Thoracic aorta (tissue), 2 donors: ENCODE results near the gene PBX3. TPM values are rescaled to one million over a fixed set of nuclear protein-coding genes. Genes with fewer than 3 reads are reported as not detected.

Source experiments
- ATAC-seq: fragments of 150-250 bp; one replicate; pipeline ENCODE4 v1.8.0; 2017; ENCODE audit warnings: low read depth; ENCODE audit not compliant: insufficient number of reproducible peaks, low FRiP score
- DNase-seq: peaks from one replicate; pipeline ENCODE4 v3.0.0-alpha.2; 2020; ENCODE audit warnings: low spot score
- H3K27ac ChIP-seq, 2 donors: fragments of 200-600 bp; sonication (generic); 1 replicate in 1 of 2; 2 replicates in 1 of 2; pipeline ENCODE4 v1.5.1; 2016; ENCODE audit warnings: mild to moderate bottlenecking in 2 of 2, moderate library complexity in 2 of 2
- H3K27me3 ChIP-seq: fragments of 200-600 bp; sonication (generic); replicated peaks from 2 replicates; pipeline ENCODE4 v1.6.0; 2016; ENCODE audit warnings: mild to moderate bottlenecking; ENCODE audit not compliant: insufficient read depth
- H3K36me3 ChIP-seq: fragments of 200-600 bp; sonication (generic); one replicate; pipeline ENCODE4 v1.5.1; 2016
- H3K4me1 ChIP-seq, 2 donors: fragments of 200-600 bp; sonication (generic); 1 replicate in 1 of 2; 2 replicates in 1 of 2; pipeline versions ENCODE4 v1.5.1 to v1.6.0; 2016; ENCODE audit warnings: low read depth in 2 of 2, mild to moderate bottlenecking in 1 of 2; ENCODE audit not compliant: control insufficient read depth in 1 of 2
- H3K4me3 ChIP-seq: fragments of 200-600 bp; sonication (generic); 2 replicates; pipeline ENCODE4 v1.5.1; 2016; ENCODE audit warnings: mild to moderate bottlenecking
- H3K9me3 ChIP-seq: fragments of 200-600 bp; sonication (generic); 2 replicates; pipeline ENCODE4 v1.5.1; 2016
- total RNA-seq, 2 donors: library from RNA; depleted of rRNA; stranded (reverse); fragments of >200 nt; gene quantifications; one replicate each; pipeline versions ENCODE4 v1.1.0 to v1.2.3, GENCODE V29; 2016
- TF ChIP-seq, protein P1 (sequence below): fragments of 200-600 bp; sonication (generic); IDR thresholded peaks from one replicate; pipeline ENCODE4 v1.5.1; 2019; ENCODE audit warnings: antibody characterized with exemption

PBX3 gene
- total RNA-seq, 2 donors from 2014 or later: 23.9 to 34.8 TPM

DNA sequence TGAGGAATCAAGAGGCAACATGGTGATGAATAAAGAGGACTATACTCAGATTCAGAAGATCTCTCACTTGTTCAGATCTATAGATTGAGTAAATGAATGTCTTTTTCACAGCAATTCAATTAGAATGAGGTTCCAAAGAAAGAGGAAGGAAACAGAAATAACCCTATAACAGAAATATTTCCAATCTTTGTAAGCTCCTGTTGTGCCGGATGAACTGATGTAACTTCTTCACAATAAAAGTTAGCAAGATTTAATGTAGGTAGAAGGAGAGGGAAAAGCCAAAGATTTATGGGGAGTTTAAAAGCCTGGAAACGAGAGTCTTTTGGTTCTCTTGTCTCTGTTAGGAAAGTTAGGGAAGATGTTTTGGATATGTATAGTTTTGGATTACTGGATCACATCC is 92.1 kb downstream of the PBX3 start:
- TF ChIP-seq, protein P1, sequence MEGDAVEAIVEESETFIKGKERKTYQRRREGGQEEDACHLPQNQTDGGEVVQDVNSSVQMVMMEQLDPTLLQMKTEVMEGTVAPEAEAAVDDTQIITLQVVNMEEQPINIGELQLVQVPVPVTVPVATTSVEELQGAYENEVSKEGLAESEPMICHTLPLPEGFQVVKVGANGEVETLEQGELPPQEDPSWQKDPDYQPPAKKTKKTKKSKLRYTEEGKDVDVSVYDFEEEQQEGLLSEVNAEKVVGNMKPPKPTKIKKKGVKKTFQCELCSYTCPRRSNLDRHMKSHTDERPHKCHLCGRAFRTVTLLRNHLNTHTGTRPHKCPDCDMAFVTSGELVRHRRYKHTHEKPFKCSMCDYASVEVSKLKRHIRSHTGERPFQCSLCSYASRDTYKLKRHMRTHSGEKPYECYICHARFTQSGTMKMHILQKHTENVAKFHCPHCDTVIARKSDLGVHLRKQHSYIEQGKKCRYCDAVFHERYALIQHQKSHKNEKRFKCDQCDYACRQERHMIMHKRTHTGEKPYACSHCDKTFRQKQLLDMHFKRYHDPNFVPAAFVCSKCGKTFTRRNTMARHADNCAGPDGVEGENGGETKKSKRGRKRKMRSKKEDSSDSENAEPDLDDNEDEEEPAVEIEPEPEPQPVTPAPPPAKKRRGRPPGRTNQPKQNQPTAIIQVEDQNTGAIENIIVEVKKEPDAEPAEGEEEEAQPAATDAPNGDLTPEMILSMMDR: no peak
- Histone ChIP-seq H3K27ac (no peak overlapping the region), H3K4me3 (no peak overlapping the region), H3K36me3 (no peaks in the 10 kb centered on the region), H3K4me1 (peaks cover 0 to 10% of the 10 kb centered on the region in 2 donors), H3K9me3 (no peaks in the 10 kb centered on the region), H3K27me3 (no peaks in the 10 kb centered on the region)
- DNase-seq (no peak), ATAC-seq (no peak)

DNA sequence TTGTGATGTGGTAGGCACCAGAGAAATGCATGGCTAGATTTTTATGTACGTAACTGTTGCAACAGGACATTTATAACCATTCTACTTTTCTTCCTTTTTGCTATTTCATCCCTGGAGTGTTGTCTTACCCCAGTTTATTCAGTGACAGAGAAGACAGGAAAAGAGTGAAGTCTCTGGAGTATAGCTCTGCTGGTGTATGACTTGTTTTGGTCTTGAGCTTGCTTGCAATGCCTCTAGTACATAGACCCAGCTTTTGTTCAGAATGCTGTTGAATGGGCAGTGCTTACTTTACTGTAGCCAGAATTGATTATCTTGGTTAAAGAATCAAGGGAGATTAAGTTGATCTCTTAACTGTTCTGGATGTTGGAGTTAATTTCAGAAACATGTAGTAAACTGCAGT is 94.3 kb downstream of the PBX3 start:
- DNase-seq: no peak
- Histone ChIP-seq H3K27me3 (no peaks in the 10 kb centered on the region), H3K9me3 (no peaks in the 10 kb centered on the region), H3K4me3 (no peak overlapping the region), H3K36me3 (no peaks in the 10 kb centered on the region), H3K4me1 (peaks cover 0 to 10% of the 10 kb centered on the region in 2 donors), H3K27ac (no peak overlapping the region)
- ATAC-seq: no peak
- TF ChIP-seq, protein P1: no peak

DNA sequence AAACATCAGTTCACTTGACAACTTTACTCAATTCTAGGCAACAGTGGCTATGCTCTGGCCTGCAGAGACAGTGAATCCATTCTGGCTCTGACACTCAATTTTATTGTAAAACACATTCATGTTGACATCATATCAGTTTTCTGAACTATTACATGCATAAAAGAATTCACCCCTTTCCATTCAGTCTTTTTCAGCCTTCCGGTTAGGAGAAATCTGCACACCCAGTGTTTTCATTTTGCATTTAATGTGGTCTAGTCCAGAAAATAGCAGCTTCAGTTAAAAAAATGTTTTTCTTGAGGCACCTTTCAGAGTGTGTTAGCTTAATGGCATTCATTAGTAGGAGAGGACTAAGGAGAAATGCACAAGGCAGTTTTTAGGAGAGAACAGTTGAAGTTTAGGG is 95.1 kb downstream of the PBX3 start:
- TF ChIP-seq, protein P1: no peak
- DNase-seq (no peak), ATAC-seq (no peak)
- H3K9me3 ChIP-seq: no peaks in the 10 kb centered on the region
- H3K4me3 ChIP-seq: no peak overlapping the region
- peaks cover 0 to 10% of the 10 kb centered on the region in 2 donors for H3K4me1 ChIP-seq
- H3K27ac ChIP-seq: no peak overlapping the region
- no peaks in the 10 kb centered on the region for H3K36me3 ChIP-seq
- H3K27me3 ChIP-seq: no peaks in the 10 kb centered on the region

DNA sequence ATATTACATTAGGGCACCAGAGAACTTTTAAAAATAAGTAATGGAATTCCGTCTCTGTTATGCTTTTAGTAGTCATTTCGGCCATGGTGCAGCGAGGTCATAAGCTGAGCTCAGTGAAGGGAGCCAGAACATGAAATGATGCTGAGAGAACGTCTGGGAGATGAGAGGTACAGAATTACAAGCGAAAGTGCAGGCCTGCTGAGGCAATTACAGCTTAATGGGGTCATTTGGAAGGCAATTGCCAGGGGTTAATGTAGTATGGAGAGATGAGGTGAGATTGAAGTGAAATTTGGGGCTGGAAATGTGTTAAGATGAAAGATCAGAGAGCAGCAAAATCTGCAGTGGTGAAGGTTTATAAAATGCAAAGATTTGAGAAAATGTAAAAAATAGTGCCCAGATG is 96.5 kb downstream of the PBX3 start:
- Histone ChIP-seq H3K4me1 (peaks cover 0 to 10% of the 10 kb centered on the region in 2 donors), H3K36me3 (no peaks in the 10 kb centered on the region), H3K27ac (no peak overlapping the region), H3K9me3 (no peaks in the 10 kb centered on the region), H3K27me3 (no peaks in the 10 kb centered on the region), H3K4me3 (peak overlapping the region; percentile 27)
- TF ChIP-seq, protein P1: no peak
- DNase-seq (no peak), ATAC-seq (no peak)

DNA sequence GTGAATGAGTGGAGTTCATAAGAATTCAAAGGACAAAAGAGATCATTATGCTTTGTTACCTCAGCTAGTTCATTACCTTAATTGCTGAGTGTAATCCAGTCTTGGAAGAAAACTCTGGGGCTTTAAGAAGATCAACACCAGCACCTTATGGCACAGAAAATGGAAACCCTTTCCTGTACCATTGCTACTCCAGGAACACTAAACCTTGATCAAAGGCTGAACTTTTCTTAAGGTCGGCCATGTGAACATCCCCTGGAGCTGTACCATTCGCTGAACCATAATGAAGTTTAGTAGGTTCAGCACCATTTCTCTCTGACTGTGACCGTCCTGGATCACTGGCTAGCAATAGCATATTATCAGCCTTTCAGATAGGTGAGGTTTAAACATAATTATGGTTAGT is 97.4 kb downstream of the PBX3 start:
- H3K36me3 ChIP-seq: no peaks in the 10 kb centered on the region
- no peaks in the 10 kb centered on the region for H3K9me3 ChIP-seq
- TF ChIP-seq, protein P1: no peak
- no peak overlapping the region for H3K4me3 ChIP-seq
- no peak overlapping the region for H3K27ac ChIP-seq
- H3K4me1 ChIP-seq: peaks cover 0 to 6% of the 10 kb centered on the region in 2 donors
- no peaks in the 10 kb centered on the region for H3K27me3 ChIP-seq
- ATAC-seq (no peak), DNase-seq (no peak)
